A673 (cell line): ENCODE data around the gene PTH2. TPM values are rescaled to one million over a fixed set of nuclear protein-coding genes. Genes with fewer than 3 reads are reported as not detected.

Experiments used
- BruUV-seq: library from RNA; stranded (reverse); fragments of 400-500 nt; replicated peaks from 2 replicates; lab custom pipeline; 2021; lab: Mats Ljungman, UMichigan
- CTCF ChIA-PET: fragments of 300-600 bp; sonication (Branson Sonifier 250); formaldehyde crosslinking; loops from one replicate; lab custom pipeline; 2022; ENCODE audit warnings: antibody characterized with exemption; lab: Charles Lee
- POLR2A ChIA-PET: fragments of 300-600 bp; sonication (Branson Sonifier 250); formaldehyde crosslinking; loops from one replicate; lab custom pipeline; 2022; ENCODE audit warnings: antibody characterized with exemption; ENCODE audit not compliant: low non-redundant PET; lab: Charles Lee
- DNase-seq: peaks from one replicate; pipeline ENCODE4 v3.0.0-alpha.2; 2015; ENCODE audit warnings: low spot score
- H3K27ac ChIP-seq: fragments of 200-600 bp; sonication (generic); 2 replicates; pipeline ENCODE4 v1.5.1; 2016; ENCODE audit warnings: mixed run types, low read depth, mild to moderate bottlenecking, mixed read lengths, antibody characterized with exemption, low read length; ENCODE audit not compliant: poor library complexity, severe bottlenecking
- H3K27me3 ChIP-seq: fragments of 200-600 bp; sonication (generic); replicated peaks from 2 replicates; pipeline ENCODE4 v1.6.1; 2017; ENCODE audit warnings: mixed run types, low read depth, mild to moderate bottlenecking, mixed read lengths, antibody characterized with exemption, low read length; ENCODE audit not compliant: insufficient read depth, poor library complexity
- H3K36me3 ChIP-seq: fragments of 200-600 bp; sonication (generic); 2 replicates; pipeline ENCODE4 v1.6.1; 2016; ENCODE audit warnings: mixed run types, mild to moderate bottlenecking, mixed read lengths, antibody characterized with exemption, low read length; ENCODE audit not compliant: insufficient read depth, poor library complexity, severe bottlenecking
- H3K4me1 ChIP-seq: fragments of 200-600 bp; sonication (generic); 2 replicates; pipeline ENCODE4 v1.6.1; 2017; ENCODE audit warnings: mixed run types, mild to moderate bottlenecking, mixed read lengths, antibody characterized with exemption, low read length; ENCODE audit not compliant: insufficient read depth, poor library complexity, severe bottlenecking
- H3K4me3 ChIP-seq: fragments of 200-600 bp; sonication (generic); 2 replicates; pipeline ENCODE4 v1.5.1; 2016; ENCODE audit warnings: low read depth, mixed run types, mild to moderate bottlenecking, mixed read lengths, low read length; ENCODE audit not compliant: poor library complexity, severe bottlenecking
- H3K9me3 ChIP-seq: fragments of 200-600 bp; sonication (generic); 2 replicates; pipeline ENCODE4 v1.6.1; 2016; ENCODE audit warnings: mixed run types, low read depth, mild to moderate bottlenecking, mixed read lengths, antibody characterized with exemption, low read length; ENCODE audit not compliant: poor library complexity, severe bottlenecking
- EZH2 ChIP-seq: fragments of 200-600 bp; sonication (generic); IDR thresholded peaks from 2 replicates; pipeline ENCODE4 v1.6.1; 2017; ENCODE audit warnings: borderline replicate concordance, low read depth, mild to moderate bottlenecking, mixed read lengths, antibody characterized with exemption, low read length; ENCODE audit not compliant: poor library complexity, severe bottlenecking
- intact Hi-C: fragments of 100-400 bp; cut with micrococcal nuclease; formaldehyde crosslinking; loops from one replicate; pipeline ENCODE4 v1.10.0; 2022; ENCODE audit not compliant: unreplicated experiment
- total RNA-seq: library from RNA; stranded (reverse); gene quantifications from 2 replicates; pipeline ENCODE4 v1.2.3, GENCODE V29; 2021
- TF ChIP-seq, protein P1 (sequence below): fragments of 300-800, 200-600 bp; sonication (generic); conservative IDR thresholded peaks from 2 replicates; pipeline ENCODE4 v1.5.1; 2017; ENCODE audit warnings: low read depth, mild to moderate bottlenecking, antibody characterized with exemption, low read length, moderate library complexity, mixed read lengths

Gene PTH2
- total RNA-seq, 1 experiment from 2014 or later = not detected

GRCh38 chr19:49433240-49433901 is 10.1 kb upstream of the PTH2 start:
- H3K27me3 ChIP-seq = peaks cover 11% of the 10 kb centered on the region
- H3K9me3 ChIP-seq = no peaks in the 10 kb centered on the region
- no peaks in the 10 kb centered on the region for H3K36me3 ChIP-seq
- BruUV-seq = no TSS peak
- TF ChIP-seq EZH2 = no peak
- TF ChIP-seq, protein P1, sequence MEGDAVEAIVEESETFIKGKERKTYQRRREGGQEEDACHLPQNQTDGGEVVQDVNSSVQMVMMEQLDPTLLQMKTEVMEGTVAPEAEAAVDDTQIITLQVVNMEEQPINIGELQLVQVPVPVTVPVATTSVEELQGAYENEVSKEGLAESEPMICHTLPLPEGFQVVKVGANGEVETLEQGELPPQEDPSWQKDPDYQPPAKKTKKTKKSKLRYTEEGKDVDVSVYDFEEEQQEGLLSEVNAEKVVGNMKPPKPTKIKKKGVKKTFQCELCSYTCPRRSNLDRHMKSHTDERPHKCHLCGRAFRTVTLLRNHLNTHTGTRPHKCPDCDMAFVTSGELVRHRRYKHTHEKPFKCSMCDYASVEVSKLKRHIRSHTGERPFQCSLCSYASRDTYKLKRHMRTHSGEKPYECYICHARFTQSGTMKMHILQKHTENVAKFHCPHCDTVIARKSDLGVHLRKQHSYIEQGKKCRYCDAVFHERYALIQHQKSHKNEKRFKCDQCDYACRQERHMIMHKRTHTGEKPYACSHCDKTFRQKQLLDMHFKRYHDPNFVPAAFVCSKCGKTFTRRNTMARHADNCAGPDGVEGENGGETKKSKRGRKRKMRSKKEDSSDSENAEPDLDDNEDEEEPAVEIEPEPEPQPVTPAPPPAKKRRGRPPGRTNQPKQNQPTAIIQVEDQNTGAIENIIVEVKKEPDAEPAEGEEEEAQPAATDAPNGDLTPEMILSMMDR = no peak
- H3K4me3 ChIP-seq = no peak overlapping the region
- CTCF ChIA-PET = no interaction called here
- no peak for DNase-seq
- POLR2A ChIA-PET = no interaction called here
- H3K4me1 ChIP-seq = no peaks in the 10 kb centered on the region
- H3K27ac ChIP-seq = no peak overlapping the region
- intact Hi-C loops = no loop called here

- ChIA-PET CTCF (interaction anchor here (0.7 to 1.0 kb wide), 2 partner anchors 9 to 676 kb away, joined by 3 to 4 read pairs; partner anchors contain the start of gene SLC17A7), POLR2A (no interaction called here)
- Histone ChIP-seq H3K4me3 (no peak overlapping the region), H3K9me3 (no peaks in the 10 kb centered on the region), H3K27me3 (peaks cover 13% of the 10 kb centered on the region), H3K4me1 (no peaks in the 10 kb centered on the region), H3K27ac (no peak overlapping the region), H3K36me3 (no peaks in the 10 kb centered on the region)
- TF ChIP-seq EZH2 = no peak
- TF ChIP-seq, protein P1 = no peak
- no peak for DNase-seq
- BruUV-seq = no TSS peak
- intact Hi-C loops = no loop called here
These were observed 9.2 kb upstream of the PTH2 start for GRCh38 chr19:49432141-49433073.

GRCh38 chr19:49431330-49431749 is 8.1 kb upstream of the PTH2 start:
- Histone ChIP-seq H3K4me1 (peaks cover 4% of the 10 kb centered on the region), H3K4me3 (no peak overlapping the region), H3K27ac (no peak overlapping the region), H3K27me3 (peaks cover 24% of the 10 kb centered on the region), H3K9me3 (no peaks in the 10 kb centered on the region), H3K36me3 (no peaks in the 10 kb centered on the region)
- POLR2A ChIA-PET = no interaction called here
- no peak for DNase-seq
- no peak for TF ChIP-seq EZH2
- TF ChIP-seq, protein P1 = no peak
- intact Hi-C loops = no loop called here
- CTCF ChIA-PET = interaction anchor here (0.5 to 1.0 kb wide), 3 partner anchors 10 to 675 kb away, joined by 3 to 18 read pairs (median 4); partner anchors contain the start of gene SLC17A7
- BruUV-seq = no TSS peak
